A673 (cell line): ENCODE results near the gene RSPRY1. TPM values are rescaled to one million over a fixed set of nuclear protein-coding genes. Genes with fewer than 3 reads are reported as not detected.

Source experiments
- BruUV-seq: library from RNA; stranded (reverse); fragments of 400-500 nt; replicated peaks from 2 replicates; lab custom pipeline; 2021; lab: Mats Ljungman, UMichigan
- CTCF ChIA-PET: fragments of 300-600 bp; sonication (Branson Sonifier 250); formaldehyde crosslinking; loops from one replicate; lab custom pipeline; 2022; ENCODE audit warnings: antibody characterized with exemption; lab: Charles Lee
- POLR2A ChIA-PET: fragments of 300-600 bp; sonication (Branson Sonifier 250); formaldehyde crosslinking; loops from one replicate; lab custom pipeline; 2022; ENCODE audit warnings: antibody characterized with exemption; ENCODE audit not compliant: low non-redundant PET; lab: Charles Lee
- DNase-seq: peaks from one replicate; pipeline ENCODE4 v3.0.0-alpha.2; 2015; ENCODE audit warnings: low spot score
- H3K27ac ChIP-seq: fragments of 200-600 bp; sonication (generic); 2 replicates; pipeline ENCODE4 v1.5.1; 2016; ENCODE audit warnings: mixed run types, low read depth, mild to moderate bottlenecking, mixed read lengths, antibody characterized with exemption, low read length; ENCODE audit not compliant: poor library complexity, severe bottlenecking
- H3K27me3 ChIP-seq: fragments of 200-600 bp; sonication (generic); replicated peaks from 2 replicates; pipeline ENCODE4 v1.6.1; 2017; ENCODE audit warnings: mixed run types, low read depth, mild to moderate bottlenecking, mixed read lengths, antibody characterized with exemption, low read length; ENCODE audit not compliant: insufficient read depth, poor library complexity
- H3K36me3 ChIP-seq: fragments of 200-600 bp; sonication (generic); 2 replicates; pipeline ENCODE4 v1.6.1; 2016; ENCODE audit warnings: mixed run types, mild to moderate bottlenecking, mixed read lengths, antibody characterized with exemption, low read length; ENCODE audit not compliant: insufficient read depth, poor library complexity, severe bottlenecking
- H3K4me1 ChIP-seq: fragments of 200-600 bp; sonication (generic); 2 replicates; pipeline ENCODE4 v1.6.1; 2017; ENCODE audit warnings: mixed run types, mild to moderate bottlenecking, mixed read lengths, antibody characterized with exemption, low read length; ENCODE audit not compliant: insufficient read depth, poor library complexity, severe bottlenecking
- H3K4me3 ChIP-seq: fragments of 200-600 bp; sonication (generic); 2 replicates; pipeline ENCODE4 v1.5.1; 2016; ENCODE audit warnings: low read depth, mixed run types, mild to moderate bottlenecking, mixed read lengths, low read length; ENCODE audit not compliant: poor library complexity, severe bottlenecking
- H3K9me3 ChIP-seq: fragments of 200-600 bp; sonication (generic); 2 replicates; pipeline ENCODE4 v1.6.1; 2016; ENCODE audit warnings: mixed run types, low read depth, mild to moderate bottlenecking, mixed read lengths, antibody characterized with exemption, low read length; ENCODE audit not compliant: poor library complexity, severe bottlenecking
- CTCF ChIP-seq: fragments of 300-800, 200-600 bp; sonication (generic); conservative IDR thresholded peaks from 2 replicates; pipeline ENCODE4 v1.5.1; 2017; ENCODE audit warnings: low read depth, mild to moderate bottlenecking, antibody characterized with exemption, low read length, moderate library complexity, mixed read lengths
- EZH2 ChIP-seq: fragments of 200-600 bp; sonication (generic); IDR thresholded peaks from 2 replicates; pipeline ENCODE4 v1.6.1; 2017; ENCODE audit warnings: borderline replicate concordance, low read depth, mild to moderate bottlenecking, mixed read lengths, antibody characterized with exemption, low read length; ENCODE audit not compliant: poor library complexity, severe bottlenecking
- intact Hi-C: fragments of 100-400 bp; cut with micrococcal nuclease; formaldehyde crosslinking; loops from one replicate; pipeline ENCODE4 v1.10.0; 2022; ENCODE audit not compliant: unreplicated experiment
- total RNA-seq: library from RNA; stranded (reverse); gene quantifications from 2 replicates; pipeline ENCODE4 v1.2.3, GENCODE V29; 2021

The RSPRY1 gene
- total RNA-seq, 1 experiment from 2014 or later, result 45.6 TPM

- CTCF ChIA-PET, result no interaction called here
Observed at GRCh38 chr16:57155702-57156350, 30.3 kb upstream of the RSPRY1 start.

GRCh38 chr16:57156351-57156703, 29.8 kb upstream of the RSPRY1 start:
- intact Hi-C loops, result no loop called here
- CTCF ChIA-PET, result no interaction called here

More at GRCh38 chr16:57155702-57156350, 30.3 kb upstream of the RSPRY1 start:
- Histone ChIP-seq H3K4me3 (no peak overlapping the region), H3K27ac (no peak overlapping the region), H3K9me3 (no peaks in the 10 kb centered on the region), H3K4me1 (peaks cover 18% of the 10 kb centered on the region), H3K27me3 (no peaks in the 10 kb centered on the region), H3K36me3 (peaks cover 62% of the 10 kb centered on the region)
- no peak for TF ChIP-seq CTCF
- no peak for TF ChIP-seq EZH2
- DNase-seq, result no peak
- POLR2A ChIA-PET, result no interaction called here
- no TSS peak for BruUV-seq
- intact Hi-C loops, result no loop called here

GRCh38 chr16:57157533-57157932, 28.6 kb upstream of the RSPRY1 start:
- peaks cover 77% of the 10 kb centered on the region for H3K36me3 ChIP-seq
- TF ChIP-seq EZH2 (no peak), CTCF (no peak)
- CTCF ChIA-PET, result no interaction called here
- H3K27ac ChIP-seq, result no peak overlapping the region
- BruUV-seq, result no TSS peak
- no peaks in the 10 kb centered on the region for H3K27me3 ChIP-seq
- no peak overlapping the region for H3K4me3 ChIP-seq
- no peak for DNase-seq
- POLR2A ChIA-PET, result no interaction called here
- intact Hi-C loops, result no loop called here
- no peaks in the 10 kb centered on the region for H3K9me3 ChIP-seq
- H3K4me1 ChIP-seq, result peaks cover under 1% of the 10 kb centered on the region

More at GRCh38 chr16:57156351-57156703, 29.8 kb upstream of the RSPRY1 start:
- Histone ChIP-seq H3K9me3 (no peaks in the 10 kb centered on the region), H3K27me3 (no peaks in the 10 kb centered on the region), H3K36me3 (peaks cover 67% of the 10 kb centered on the region), H3K4me3 (no peak overlapping the region), H3K4me1 (peaks cover 13% of the 10 kb centered on the region), H3K27ac (no peak overlapping the region)
- no peak for TF ChIP-seq CTCF
- TF ChIP-seq EZH2, result no peak
- POLR2A ChIA-PET, result no interaction called here
- no TSS peak for BruUV-seq
- no peak for DNase-seq
